ENCODE results near the gene PDCL2. TPM values are rescaled to one million over a fixed set of nuclear protein-coding genes. Genes with fewer than 3 reads are reported as not detected.

PDCL2 gene
- total and polyA plus RNA-seq, 9 of the 15 experiments (the other 6 are each of a cell fraction or from before 2014, with no cell fraction given), result 0.62 to 2.5 (median 1.2) TPM

GRCh38 chr4:55545641-55546505 is 46.2 kb downstream of the PDCL2 start (continued):
- TF ChIP-seq CHD7 (IDR thresholded peaks at IDR 0.05; ENCODE audit: low read depth, low read length) (no peak), DLX4 (CRISPR knock-in tag; IDR thresholded peaks at IDR 0.05) (no peak), ZNF347 (CRISPR knock-in tag; IDR thresholded peaks at IDR 0.05; ENCODE audit: low read depth) (no peak), POLR2A (conservative IDR thresholded peaks at IDR 0.05) (peak; percentile 75), SMARCE1 (IDR thresholded peaks at IDR 0.05) (no peak), RBM15 (IDR thresholded peaks at IDR 0.05; ENCODE audit: insufficient read depth, low read length) (no peak), SP2 (IDR thresholded peaks at IDR 0.05; ENCODE audit: extremely low read depth, low read depth, low read length, poor library complexity, severe bottlenecking) (no peak), ZNF217 (CRISPR knock-in tag; IDR thresholded peaks at IDR 0.05) (no peak), TBL1XR1 (IDR thresholded peaks at IDR 0.05; ENCODE audit: low read length in 2 of 2) (no peak; a peak in 1 of 4 replicates), SLC30A9 (CRISPR knock-in tag; IDR thresholded peaks at IDR 0.05) (no peak), BCL6 (CRISPR knock-in tag; IDR thresholded peaks at IDR 0.05) (no peak), NCOA4 (IDR thresholded peaks at IDR 0.05; ENCODE audit: partially characterized antibody) (no peak), SRF (CRISPR knock-in tag; IDR thresholded peaks at IDR 0.05) (no peak), GATAD2A (IDR thresholded peaks at IDR 0.05) (no peak), ATF3 (IDR thresholded peaks at IDR 0.05) (no peak), ATF3 (CRISPR knock-in tag; conservative IDR thresholded peaks at IDR 0.05) (0 out of 2 replicates have a peak, but pooled peaks have one; percentile 38)

All from K562 (cell line).